Naive B cell (primary cell): ENCODE data around the gene SPTBN1. TPM values are rescaled to one million over a fixed set of nuclear protein-coding genes. Genes with fewer than 3 reads are reported as not detected.

Experiments used
- ATAC-seq, 2 donors: fragments of 150-1000 bp; cut with Tn5 transposase; 2 replicates each; pipeline ENCODE4 v1.10.0; 2021; ENCODE audit warnings: low read depth in 2 of 2, mild to moderate bottlenecking in 2 of 2, moderate library complexity in 2 of 2
- DNase-seq: peaks from one replicate; pipeline ENCODE4 v3.0.0; 2022
- H3K27ac Mint-ChIP-seq, 6 donors: one replicate each; pipeline ENCODE4 v1.8.0; 2020 to 2022; ENCODE audit warnings: mild to moderate bottlenecking in 6 of 6, mixed read lengths in 6 of 6, moderate library complexity in 5 of 6, inconsistent platforms in 2 of 6
- H3K27me3 Mint-ChIP-seq, 3 donors: one replicate each; pipeline ENCODE4 v1.8.0; 2021 to 2022; ENCODE audit warnings: mixed read lengths in 3 of 3, mild to moderate bottlenecking in 1 of 3
- H3K36me3 Mint-ChIP-seq, 2 donors: one replicate each; pipeline ENCODE4 v1.8.0; 2020 to 2022; ENCODE audit warnings: mixed read lengths in 2 of 2, inconsistent platforms in 1 of 2, mild to moderate bottlenecking in 1 of 2
- H3K4me1 Mint-ChIP-seq, 3 donors: one replicate each; pipeline ENCODE4 v1.8.0; 2020 to 2022; ENCODE audit warnings: mixed read lengths in 3 of 3, inconsistent platforms in 1 of 3, mild to moderate bottlenecking in 1 of 3, moderate library complexity in 1 of 3
- H3K4me3 Mint-ChIP-seq, 8 donors: one replicate each; pipeline ENCODE4 v1.8.0; 2020 to 2022; ENCODE audit warnings: mild to moderate bottlenecking in 8 of 8, mixed read lengths in 8 of 8, moderate library complexity in 8 of 8, inconsistent platforms in 2 of 8
- H3K9me3 Mint-ChIP-seq, 7 donors: one replicate each; pipeline ENCODE4 v1.8.0; 2020 to 2022; ENCODE audit warnings: mixed read lengths in 7 of 7, mild to moderate bottlenecking in 5 of 7, inconsistent platforms in 2 of 7, moderate library complexity in 1 of 7
- polyA plus RNA-seq, 6 donors: library from polyadenylated mRNA; unstranded; fragments of 300-500 nt; fragmentation: Illumina TruSeq; gene quantifications; one replicate each; pipeline ENCODE4 v1.2.3, GENCODE V29; 2021; ENCODE audit warnings: low read depth in 6 of 6

Gene SPTBN1
- polyA plus RNA-seq, 6 donors from 2014 or later: 4.1 to 72.6 (median 24.2) TPM

DNA sequence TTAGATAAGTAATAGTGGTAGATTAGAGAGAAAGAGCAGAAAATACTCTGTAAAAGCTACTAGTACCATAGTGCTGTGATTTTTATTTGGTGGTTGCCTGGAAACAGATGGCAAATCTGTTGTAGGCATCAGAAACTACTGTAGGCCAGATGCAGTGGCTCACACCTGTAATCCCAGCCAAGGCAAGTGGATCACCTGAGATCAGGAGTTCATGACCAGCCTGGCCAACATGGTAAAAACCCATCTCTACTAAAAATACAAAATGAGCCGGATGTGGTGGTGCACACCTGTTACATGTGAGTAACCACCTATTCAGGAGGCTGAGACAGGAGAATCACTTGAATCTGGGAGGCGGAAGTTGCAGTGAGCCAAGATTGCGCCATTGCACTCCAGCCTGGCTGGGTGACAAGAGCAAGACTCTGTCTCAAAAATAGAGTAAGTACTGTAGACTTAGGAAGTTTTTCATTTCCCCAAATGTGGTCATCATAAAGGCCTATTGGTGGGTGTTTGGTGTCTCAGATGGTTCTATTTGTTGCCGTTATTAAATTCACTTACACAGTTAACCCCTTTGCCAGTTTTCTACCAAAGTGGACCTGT lies 79.6 kb downstream of the SPTBN1 start:
- DNase-seq: no peak
- no peak overlapping the region for H3K27ac Mint-ChIP-seq

DNA sequence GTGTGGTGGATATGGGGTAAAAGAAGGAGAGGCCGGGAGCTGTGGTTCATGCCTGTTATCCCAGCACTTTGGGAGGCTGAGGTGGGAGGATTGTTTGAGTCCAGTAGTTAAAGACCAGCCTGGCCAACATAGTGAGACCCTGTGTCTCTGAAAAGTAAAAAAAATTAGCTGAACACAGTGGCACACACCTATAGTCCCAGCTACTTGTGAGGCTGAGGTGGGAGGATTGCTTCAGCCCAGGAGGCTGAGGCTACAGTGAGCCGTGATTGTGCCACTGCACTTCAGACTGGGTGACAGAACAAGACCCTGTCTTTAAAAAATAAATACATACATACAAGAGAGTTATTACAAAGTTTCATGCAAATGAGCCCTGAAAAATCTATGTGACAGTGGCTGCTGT lies 80.6 kb downstream of the SPTBN1 start:
- ATAC-seq: no peak
- H3K9me3 Mint-ChIP-seq: no peaks in the 10 kb centered on the region
- peak overlapping the region in 3 of 6 donors; percentile 36 to 47 (median 43) for H3K27ac Mint-ChIP-seq
- no peak overlapping the region for H3K4me3 Mint-ChIP-seq
- peaks cover 7 to 22% (median 16%) of the 10 kb centered on the region in 3 donors for H3K4me1 Mint-ChIP-seq
- no peak for DNase-seq
- peaks cover 0 to 5% (median 0%) of the 10 kb centered on the region in 3 donors for H3K27me3 Mint-ChIP-seq
- peaks cover 0 to 3% of the 10 kb centered on the region in 2 donors for H3K36me3 Mint-ChIP-seq

More for the DNA sequence above, 79.6 kb downstream of the SPTBN1 start:
- Mint-ChIP-seq H3K4me3 (no peak overlapping the region), H3K4me1 (peaks cover 7 to 22% (median 16%) of the 10 kb centered on the region in 3 donors), H3K27me3 (no peaks in the 10 kb centered on the region), H3K9me3 (no peaks in the 10 kb centered on the region), H3K36me3 (peaks cover 0 to 3% of the 10 kb centered on the region in 2 donors)
- peak; percentile 28 to 50 for ATAC-seq

DNA sequence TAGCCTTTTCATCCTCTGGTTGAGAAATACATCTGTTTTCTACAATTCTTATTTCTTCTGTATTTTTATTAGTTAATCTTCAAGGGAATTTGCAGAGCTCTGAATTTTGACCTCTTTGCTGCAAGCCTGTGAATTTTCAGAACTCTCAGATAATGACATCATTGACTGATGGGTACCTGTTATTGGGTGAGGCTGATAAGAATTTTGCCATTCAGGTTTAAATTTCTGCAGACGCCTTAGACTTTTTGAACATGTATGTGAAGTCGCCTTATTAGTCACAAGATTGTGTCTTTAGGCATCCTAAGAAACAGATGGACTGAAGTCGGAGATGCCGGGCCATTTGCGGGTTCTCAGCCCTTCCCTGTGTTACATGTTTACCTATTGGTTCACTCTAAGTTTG lies 82.4 kb downstream of the SPTBN1 start:
- DNase-seq (no peak), ATAC-seq (no peak)
- Mint-ChIP-seq H3K9me3 (no peaks in the 10 kb centered on the region), H3K27me3 (peaks cover 0 to 5% (median 0%) of the 10 kb centered on the region in 3 donors), H3K4me3 (no peak overlapping the region), H3K4me1 (peaks cover 0 to 13% (median 9%) of the 10 kb centered on the region in 3 donors), H3K36me3 (peaks cover 0 to 3% of the 10 kb centered on the region in 2 donors), H3K27ac (no peak overlapping the region)

DNA sequence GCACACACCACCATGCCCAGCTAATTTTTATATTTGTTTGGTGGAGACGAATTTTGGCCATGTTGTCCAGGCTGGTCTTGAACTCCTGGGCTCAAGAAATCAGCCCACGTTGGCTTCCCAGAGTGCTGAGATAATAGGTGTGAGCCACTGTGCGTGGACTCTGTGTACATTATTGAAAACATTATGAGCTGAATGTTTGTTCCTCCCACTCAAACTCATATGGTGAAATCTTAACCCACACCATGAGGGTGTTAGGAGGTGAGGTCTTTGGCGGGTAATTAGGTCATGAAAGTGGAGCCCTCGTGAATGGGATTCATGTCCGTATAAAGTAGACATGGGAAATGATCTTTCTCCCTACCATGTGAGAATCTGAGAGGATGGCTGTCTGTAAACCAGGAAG lies 83.6 kb downstream of the SPTBN1 start:
- Mint-ChIP-seq H3K4me3 (no peak overlapping the region), H3K27me3 (peaks cover 0 to 5% (median 0%) of the 10 kb centered on the region in 3 donors), H3K4me1 (peaks cover 0 to 12% (median 7%) of the 10 kb centered on the region in 3 donors), H3K36me3 (peaks cover 0 to 3% of the 10 kb centered on the region in 2 donors), H3K9me3 (no peaks in the 10 kb centered on the region), H3K27ac (no peak overlapping the region)
- DNase-seq (no peak), ATAC-seq (no peak)

DNA sequence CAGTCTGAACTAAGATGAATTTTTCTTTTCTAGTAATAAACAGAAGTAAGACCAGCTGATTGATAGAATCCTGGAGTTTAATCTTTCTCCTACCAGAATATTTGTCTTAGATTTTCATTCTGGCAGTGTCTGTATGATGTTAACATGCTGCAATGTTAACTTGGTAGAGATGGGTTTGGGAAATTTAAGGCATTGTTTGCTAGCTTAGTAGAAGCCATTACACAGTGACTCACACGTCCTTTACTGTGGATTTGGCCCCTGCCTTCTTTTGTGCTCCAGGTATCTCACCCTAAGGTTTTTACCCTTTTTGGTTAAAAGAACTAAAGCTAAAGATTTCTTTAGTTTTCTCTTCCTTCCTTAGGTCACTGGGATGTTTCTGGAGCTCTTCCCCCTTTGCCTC lies 84.1 kb downstream of the SPTBN1 start:
- no peak overlapping the region for H3K4me3 Mint-ChIP-seq
- peaks cover 0 to 5% (median 0%) of the 10 kb centered on the region in 3 donors for H3K27me3 Mint-ChIP-seq
- peaks cover 0 to 12% (median 4%) of the 10 kb centered on the region in 3 donors for H3K4me1 Mint-ChIP-seq
- H3K36me3 Mint-ChIP-seq: peaks cover 0 to 3% of the 10 kb centered on the region in 2 donors
- ATAC-seq (no peak), DNase-seq (no peak)
- H3K27ac Mint-ChIP-seq: no peak overlapping the region
- no peaks in the 10 kb centered on the region for H3K9me3 Mint-ChIP-seq

DNA sequence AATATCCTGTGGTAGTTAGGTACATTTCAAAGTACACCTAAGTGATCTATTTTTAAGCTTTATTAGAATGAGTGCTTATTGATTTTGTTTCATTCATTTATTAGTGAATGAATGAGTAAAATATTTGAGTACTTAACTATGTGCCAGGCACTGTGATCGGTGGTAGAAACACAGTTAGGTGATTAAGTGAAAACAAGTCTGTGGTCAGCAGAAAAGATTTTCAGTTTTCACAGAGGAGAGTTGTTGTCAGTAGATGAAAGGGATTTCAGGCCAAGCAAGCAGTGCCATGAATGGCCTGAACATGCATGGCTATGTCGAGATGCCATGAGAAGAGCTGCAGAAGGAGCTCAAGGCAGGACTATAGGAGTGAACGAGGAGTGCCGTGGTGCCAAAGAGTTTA lies 85.9 kb downstream of the SPTBN1 start:
- Mint-ChIP-seq H3K27ac (no peak overlapping the region), H3K9me3 (no peaks in the 10 kb centered on the region), H3K36me3 (peaks cover 0 to 3% of the 10 kb centered on the region in 2 donors), H3K4me3 (no peak overlapping the region), H3K27me3 (peaks cover 0 to 5% (median 0%) of the 10 kb centered on the region in 3 donors), H3K4me1 (peaks cover 0 to 8% (median 7%) of the 10 kb centered on the region in 3 donors)
- ATAC-seq (no peak), DNase-seq (no peak)

DNA sequence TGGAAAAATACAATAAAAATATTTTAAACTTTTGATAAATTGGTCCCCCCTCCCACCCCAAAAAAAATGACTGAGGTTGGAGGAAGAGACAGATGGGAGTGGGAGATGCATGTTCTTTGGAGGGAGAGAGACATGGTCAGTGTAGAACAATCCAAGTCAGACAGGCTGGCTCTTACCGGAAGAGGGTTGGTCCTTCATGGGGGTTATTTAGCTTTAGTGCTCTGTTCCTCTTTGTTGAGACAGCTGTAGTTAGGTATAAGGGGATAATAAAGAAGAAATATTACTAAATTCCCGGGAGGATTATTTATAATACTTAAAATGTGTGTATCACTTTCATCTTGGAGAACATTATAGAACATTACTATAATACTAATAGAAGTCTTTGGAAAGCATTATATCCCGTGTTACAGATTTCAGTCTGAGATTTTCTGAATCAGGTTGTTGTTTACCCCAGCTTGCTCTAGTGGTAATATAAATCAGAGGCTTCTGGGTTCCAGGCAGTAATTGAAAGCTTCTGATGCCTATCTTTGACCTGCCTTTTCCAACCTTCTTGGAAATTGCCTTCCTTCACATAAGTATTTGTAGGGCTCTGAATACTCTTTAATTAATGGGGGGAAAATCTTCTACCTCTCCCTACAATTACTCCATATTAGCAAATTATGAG lies 87.7 kb downstream of the SPTBN1 start:
- no peak for DNase-seq
- H3K9me3 Mint-ChIP-seq: no peaks in the 10 kb centered on the region
- H3K27ac Mint-ChIP-seq: peak overlapping the region in 1 of 6 donors; percentile 27
- ATAC-seq: peak; percentile 78 to 82
- peaks cover 0 to 5% (median 0%) of the 10 kb centered on the region in 3 donors for H3K27me3 Mint-ChIP-seq
- H3K36me3 Mint-ChIP-seq: peaks cover 0 to 2% of the 10 kb centered on the region in 2 donors
- H3K4me3 Mint-ChIP-seq: no peak overlapping the region
- H3K4me1 Mint-ChIP-seq: peaks cover 0 to 8% (median 7%) of the 10 kb centered on the region in 3 donors

DNA sequence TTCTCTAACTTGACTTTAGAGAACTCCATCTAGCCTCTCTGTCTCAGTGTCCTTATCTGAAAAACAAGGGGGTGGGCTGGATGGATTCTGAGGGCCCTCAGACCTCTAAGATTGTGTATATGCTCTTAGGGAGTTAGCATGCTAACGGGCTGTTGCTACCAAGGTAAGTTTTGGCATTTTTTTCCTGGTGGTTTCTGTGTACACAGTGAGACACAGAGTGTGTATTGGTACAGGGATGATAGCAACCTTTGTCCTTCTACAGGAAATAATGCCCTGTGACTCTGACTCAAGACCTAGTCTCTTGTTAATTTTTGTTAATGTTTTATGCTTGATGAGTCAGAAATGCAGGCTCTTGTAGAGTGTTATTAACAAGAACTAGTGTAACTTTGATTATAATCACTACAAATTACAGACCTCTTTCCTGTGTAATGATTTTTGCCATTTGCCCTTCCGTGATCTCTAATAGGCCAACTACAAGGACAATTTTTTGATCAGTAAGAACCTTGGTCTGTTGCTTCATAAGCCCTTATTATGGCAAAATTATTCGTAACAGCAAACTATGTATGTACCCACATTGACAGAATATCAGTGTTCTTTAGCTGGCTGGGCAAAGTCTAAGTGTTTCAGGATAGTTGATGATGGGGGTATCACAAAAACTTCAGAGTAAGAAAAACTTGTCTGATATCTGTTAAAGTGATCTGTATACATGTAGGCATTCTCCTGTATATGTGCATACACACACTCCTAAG lies 89.7 kb downstream of the SPTBN1 start:
- Mint-ChIP-seq H3K36me3 (no peaks in the 10 kb centered on the region), H3K4me1 (peaks cover under 1 to 12% (median 9%) of the 10 kb centered on the region in 3 donors), H3K27me3 (peaks cover 0 to 5% (median 0%) of the 10 kb centered on the region in 3 donors), H3K27ac (peak overlapping the region in 1 of 6 donors; percentile 14), H3K4me3 (no peak overlapping the region), H3K9me3 (no peaks in the 10 kb centered on the region)
- no peak for DNase-seq
- ATAC-seq: no peak

DNA sequence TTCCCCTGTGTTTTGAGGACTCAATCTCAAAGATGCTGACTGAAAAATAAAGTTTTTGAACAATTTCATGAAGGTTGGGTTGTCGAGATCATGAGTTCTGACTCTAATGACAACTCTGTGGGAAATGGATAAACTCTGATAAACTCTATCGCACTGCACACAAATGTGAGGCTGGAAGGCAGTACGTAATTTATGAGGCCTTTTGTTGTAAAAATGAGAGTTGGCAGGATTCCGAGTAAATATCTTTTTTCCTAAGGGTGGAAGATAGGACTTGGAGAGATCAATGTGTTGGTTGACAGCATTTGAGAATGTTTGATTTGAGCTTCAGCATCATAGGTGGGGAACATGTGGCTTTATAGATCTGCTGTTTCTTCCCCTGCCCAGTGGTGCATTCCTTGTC lies 90.4 kb downstream of the SPTBN1 start:
- no peaks in the 10 kb centered on the region for H3K36me3 Mint-ChIP-seq
- no peak overlapping the region for H3K4me3 Mint-ChIP-seq

DNA sequence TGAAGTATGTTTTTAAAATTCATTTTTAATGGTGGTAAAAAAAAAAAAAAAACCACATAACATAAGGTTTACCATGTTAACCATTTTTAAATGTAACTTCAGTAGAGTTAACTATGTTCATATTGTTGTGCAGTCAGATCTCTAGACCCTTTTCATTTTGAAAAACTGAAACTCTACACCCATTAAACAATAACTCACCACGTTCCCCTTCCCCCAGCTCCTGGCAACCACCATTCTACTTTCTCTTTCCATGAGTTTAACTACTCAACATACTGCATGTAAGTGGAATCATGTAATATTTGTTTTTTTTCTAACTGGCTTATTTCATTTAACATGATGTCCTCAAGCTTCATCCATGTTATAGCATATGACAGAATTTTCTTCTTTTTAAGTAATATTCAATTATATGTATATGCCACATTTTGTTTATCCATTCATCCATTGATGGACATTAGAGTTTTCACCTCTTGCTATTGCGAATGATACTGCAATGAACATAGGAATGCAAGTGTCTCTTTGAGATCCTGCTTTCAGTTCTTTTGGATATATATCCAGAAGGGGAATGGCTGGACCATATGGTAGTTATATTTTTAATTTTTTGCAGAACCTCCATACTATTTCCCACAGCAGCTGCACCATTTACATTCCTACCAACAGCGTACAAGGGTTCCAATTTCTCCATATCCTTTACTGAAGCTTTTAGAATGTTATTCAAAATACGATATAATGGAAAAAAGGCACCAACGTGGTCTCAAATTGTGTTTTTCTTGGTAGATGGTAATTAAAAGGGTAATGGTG lies 91.0 kb downstream of the SPTBN1 start:
- no peaks in the 10 kb centered on the region for H3K9me3 Mint-ChIP-seq
- H3K4me3 Mint-ChIP-seq: no peak overlapping the region
- no peak overlapping the region for H3K27ac Mint-ChIP-seq
- DNase-seq: no peak
- peaks cover 11 to 24% (median 15%) of the 10 kb centered on the region in 3 donors for H3K4me1 Mint-ChIP-seq
- ATAC-seq: no peak
- H3K27me3 Mint-ChIP-seq: no peaks in the 10 kb centered on the region
- no peaks in the 10 kb centered on the region for H3K36me3 Mint-ChIP-seq

More for the DNA sequence above, 90.4 kb downstream of the SPTBN1 start:
- ATAC-seq: no peak
- DNase-seq: no peak
- Mint-ChIP-seq H3K9me3 (no peaks in the 10 kb centered on the region), H3K27me3 (no peaks in the 10 kb centered on the region), H3K4me1 (peaks cover 7 to 18% (median 15%) of the 10 kb centered on the region in 3 donors), H3K27ac (no peak overlapping the region)

DNA sequence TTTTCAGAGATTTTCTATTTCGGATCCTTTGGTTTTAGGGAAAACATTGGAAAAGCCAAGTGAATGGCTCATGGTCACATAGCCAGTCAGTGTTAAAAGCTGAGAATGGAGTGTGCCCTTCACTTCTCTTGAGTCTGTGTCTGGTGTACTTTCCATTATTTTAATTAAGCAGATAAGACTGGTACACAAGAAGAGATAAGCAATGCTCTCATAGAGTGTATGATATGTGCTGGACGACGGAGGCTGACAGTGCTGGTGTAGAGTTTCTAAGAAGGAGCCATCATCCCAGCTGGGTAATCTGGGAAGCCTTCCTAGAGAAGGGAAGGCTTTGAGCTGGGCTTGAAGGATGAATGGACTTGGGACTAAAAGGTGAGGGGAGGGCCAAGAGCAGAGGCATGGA lies 93.3 kb downstream of the SPTBN1 start:
- Mint-ChIP-seq H3K9me3 (no peaks in the 10 kb centered on the region), H3K4me1 (peaks cover 24 to 30% (median 27%) of the 10 kb centered on the region in 3 donors)

DNA sequence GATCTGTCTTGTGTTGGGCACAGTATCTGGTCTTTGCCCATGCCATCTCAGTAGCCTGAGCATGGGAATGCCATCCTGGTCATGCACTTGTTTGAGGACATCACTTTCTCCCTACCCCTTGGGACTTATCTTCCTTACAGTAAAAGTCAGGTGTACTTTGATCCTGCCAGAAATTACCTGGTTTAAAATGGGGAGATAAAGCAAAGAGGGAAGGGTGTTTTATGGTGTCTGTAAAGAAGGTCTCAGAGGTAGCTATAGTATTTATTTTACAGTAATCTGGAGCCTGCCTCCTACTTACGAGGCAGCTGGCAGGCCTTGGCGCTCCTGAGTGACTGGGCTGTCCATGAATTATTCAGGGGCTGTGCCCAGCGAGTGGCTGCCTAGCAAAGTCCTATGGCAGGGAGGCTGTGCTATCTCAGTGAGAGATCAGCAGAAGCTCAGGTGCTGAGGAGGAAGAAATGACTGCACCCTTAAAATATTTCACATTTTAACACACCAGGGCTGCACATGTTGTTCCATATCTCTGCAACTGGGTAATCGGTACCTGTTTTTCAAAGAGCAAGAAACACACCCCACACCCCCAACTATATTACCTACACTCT lies 93.9 kb downstream of the SPTBN1 start:
- Mint-ChIP-seq H3K4me1 (peaks cover 29 to 36% (median 30%) of the 10 kb centered on the region in 3 donors), H3K27me3 (no peaks in the 10 kb centered on the region), H3K27ac (no peak overlapping the region), H3K36me3 (no peaks in the 10 kb centered on the region), H3K4me3 (no peak overlapping the region), H3K9me3 (no peaks in the 10 kb centered on the region)
- ATAC-seq: no peak
- DNase-seq: no peak

More for the DNA sequence above, 93.3 kb downstream of the SPTBN1 start:
- Mint-ChIP-seq H3K27me3 (no peaks in the 10 kb centered on the region), H3K4me3 (no peak overlapping the region), H3K27ac (peak overlapping the region in 2 of 6 donors; percentile 25 to 40), H3K36me3 (no peaks in the 10 kb centered on the region)
- DNase-seq (no peak), ATAC-seq (no peak)
